HG03575 (cell line): ENCODE data around the gene FOXD4L5.
"Not testable (repeated sequence)": the region's sequence is repeated elsewhere in the genome, so short reads cannot be mapped to it uniquely, and the experiment has no call there.

Experiments
- ATAC-seq: cut with Tn5 transposase; IDR thresholded peaks from one replicate; pipeline ENCODE4 v1.9.1; 2021; ENCODE audit not compliant: unreplicated experiment, insufficient number of reproducible peaks, low FRiP score; ENCODE audit errors: extremely low read depth

Gene FOXD4L5

DNA sequence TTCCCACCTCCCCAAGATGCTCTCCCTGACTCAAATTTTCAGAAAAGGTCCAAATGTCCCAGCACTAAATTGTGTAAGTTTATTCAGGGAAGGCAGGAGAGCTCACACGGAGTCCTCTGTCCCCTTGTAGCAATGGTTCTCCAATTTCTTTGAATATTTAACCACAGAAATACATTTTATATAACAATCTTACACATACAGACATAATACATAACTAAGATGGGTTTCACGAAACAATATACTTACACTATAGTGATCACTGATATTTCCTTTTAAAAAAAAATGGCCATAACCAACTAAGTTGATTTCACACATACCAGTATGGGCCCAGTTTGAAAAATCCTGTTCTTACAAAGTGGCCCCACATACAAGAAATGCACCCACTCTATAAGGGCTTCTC, at the start of gene FOXD4L5:
Gene FOXD4L5 (minus strand): TSS at position 101 of the 400 bp plus-strand sequence. CDS start 832 bp downstream, outside the sequence.
- not testable (repeated sequence) for ATAC-seq

DNA sequence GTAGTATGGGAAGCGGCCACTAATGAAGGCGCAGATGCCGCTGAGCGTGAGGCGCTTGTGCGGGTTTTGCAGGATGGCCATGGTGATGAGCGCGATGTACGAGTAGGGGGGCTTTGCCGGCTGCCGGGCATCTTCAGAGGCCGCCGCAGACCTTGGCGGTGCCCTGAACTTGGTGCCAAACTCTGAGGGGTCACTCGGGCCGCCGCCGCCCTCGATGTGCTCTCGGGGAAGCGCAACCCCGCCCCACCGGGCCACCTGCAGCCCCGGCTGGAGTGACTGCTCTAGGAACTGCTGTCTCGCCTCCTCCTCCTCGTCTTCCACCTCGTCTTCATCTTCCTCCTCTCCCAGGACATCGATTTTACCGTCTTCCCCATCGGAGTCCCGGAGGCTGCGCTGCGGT, 1.1 kb downstream of the FOXD4L5 start:
- ATAC-seq = not testable (repeated sequence)

DNA sequence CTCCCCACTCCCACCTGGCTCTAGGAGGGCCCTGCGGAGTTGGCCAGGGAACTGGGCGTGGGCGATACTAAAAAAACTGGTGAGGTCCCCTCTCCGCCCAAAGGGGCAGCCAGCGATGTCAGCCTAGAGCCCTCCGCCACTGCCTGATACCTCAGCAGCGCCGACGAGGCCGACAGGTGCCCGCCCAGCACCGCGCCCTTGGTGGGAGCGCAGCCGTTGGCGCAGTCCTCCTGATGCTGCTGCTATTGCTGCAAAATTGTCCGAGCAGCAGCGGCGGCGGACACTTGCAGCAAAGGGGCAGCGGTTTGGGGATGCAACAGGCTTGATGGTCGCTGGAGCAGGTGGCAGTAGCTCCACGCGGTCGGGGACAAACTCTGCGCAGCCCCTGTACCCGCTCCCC, 2.0 kb downstream of the FOXD4L5 start:
- not testable (repeated sequence) for ATAC-seq
